GM23248 (cell line): Measurements from ENCODE around the gene TMEM116.

ENCODE experiments used
- EZH2 ChIP-seq: fragments of 200-600 bp; sonication (generic); IDR thresholded peaks from 2 replicates; pipeline ENCODE4 v1.6.1; 2018; ENCODE audit warnings: antibody characterized with exemption, mild to moderate bottlenecking; ENCODE audit not compliant: insufficient read depth, poor library complexity, severe bottlenecking
- EZH2phosphoT487 ChIP-seq: fragments of 200-600 bp; sonication (generic); IDR thresholded peaks from 2 replicates; pipeline ENCODE4 v1.6.1; 2018; ENCODE audit warnings: antibody characterized with exemption, moderate library complexity, mild to moderate bottlenecking, low read depth; ENCODE audit not compliant: insufficient read depth

GRCh38 chr12:111881716-111882115 lies 131.2 kb downstream of the TMEM116 start:
- TF ChIP-seq EZH2 (no peak), EZH2phosphoT487 (no peak)
